K562 (cell line): ENCODE data around the gene GPR33. TPM values are rescaled to one million over a fixed set of nuclear protein-coding genes. Genes with fewer than 3 reads are reported as not detected.

Source experiments
- ATAC-seq: fragments of 200-7000 bp; cut with Tn5 transposase; 3 replicates; pipeline ENCODE4 v1.9.1; 2020; ENCODE audit warnings: moderate library complexity
- BruUV-seq: library from RNA; stranded (reverse); fragments of 400-500 nt; replicated peaks from 2 replicates; lab custom pipeline; 2021; lab: Mats Ljungman, UMichigan
- CTCF ChIA-PET: fragments of 300-600 bp; formaldehyde crosslinking; extraction: SDS; loops from one replicate; lab custom pipeline; 2021; ENCODE audit warnings: low intra/inter-chr PET ratio; lab: Yijun Ruan, JAX
- POLR2A ChIA-PET: fragments of 300-600, 350-650 bp; sonication (Branson Sonifier 250); formaldehyde crosslinking; extraction: SDS; loops from one replicate; lab custom pipeline; 2021; ENCODE audit warnings: antibody characterized with exemption, inconsistent platforms; lab: Yijun Ruan, JAX
- DNase-seq, 4 experiments: peaks; one replicate each; pipeline versions ENCODE4 v3.0.0 to v3.0.0-alpha.2; 2011 to 2018; ENCODE audit warnings: low spot score in 3 of 4, mixed read lengths in 3 of 4; ENCODE audit errors: extremely low read depth in 1 of 4
- FAIRE-seq: peaks from 2 replicates; lab custom pipeline; 2011; peaks lifted over from hg19 to GRCh38; lab: Jason Lieb, UNC
- H2AFZ ChIP-seq: 2 replicates; pipeline ENCODE4 v1.6.0; 2011; ENCODE audit warnings: low read depth, low read length, control low read depth, inconsistent platforms
- H3K27ac ChIP-seq: fragments of 200-600 bp; 3 replicates; pipeline ENCODE4 v1.8.0; 2011; ENCODE audit warnings: low read depth, mild to moderate bottlenecking, control low read depth, inconsistent platforms, low read length, moderate library complexity, mixed read lengths; ENCODE audit errors: extremely low read depth
- H3K27me3 ChIP-seq, 2 experiments: fragments of 300-600 bp in 1 of 2; 2 replicates in 1 of 2; 3 replicates in 1 of 2; pipeline versions ENCODE4 v1.6.0 to v1.8.0; 2011; ENCODE audit warnings: inconsistent platforms in 2 of 2, low read length in 2 of 2, mild to moderate bottlenecking in 1 of 2, mixed read lengths in 1 of 2, moderate library complexity in 1 of 2; ENCODE audit not compliant: control insufficient read depth in 2 of 2, insufficient read depth in 2 of 2
- H3K36me3 ChIP-seq: fragments of 300-600 bp; 3 replicates; pipeline ENCODE4 v1.8.0; 2011; ENCODE audit warnings: mild to moderate bottlenecking, low read length, inconsistent platforms; ENCODE audit not compliant: control insufficient read depth, insufficient read depth
- H3K4me1 ChIP-seq, 2 experiments: fragments of 200-600 bp in 1 of 2; replicated peaks in 1 of 2; 2 replicates in 1 of 2; 3 replicates in 1 of 2; pipeline versions ENCODE4 v1.5.1 to v1.8.0; 2011; ENCODE audit warnings: inconsistent platforms in 2 of 2, low read length in 2 of 2, mild to moderate bottlenecking in 1 of 2, mixed read lengths in 1 of 2, moderate library complexity in 1 of 2; ENCODE audit not compliant: control insufficient read depth in 2 of 2, insufficient read depth in 2 of 2
- H3K4me2 ChIP-seq: 2 replicates; pipeline ENCODE4 v1.6.1; 2011; ENCODE audit warnings: low read length, control low read depth, inconsistent platforms, mixed read lengths; ENCODE audit not compliant: insufficient read depth
- H3K4me3 ChIP-seq: fragments of 200-600 bp; sonication (generic), shearing (Covaris generic); 2 replicates; pipeline ENCODE4 v1.5.1; 2016; ENCODE audit warnings: control low read depth, inconsistent platforms
- H3K79me2 ChIP-seq: fragments of 200-600 bp; 3 replicates; pipeline ENCODE4 v1.8.0; 2011; ENCODE audit warnings: low read length, inconsistent platforms; ENCODE audit not compliant: control insufficient read depth, insufficient read depth
- H3K9ac ChIP-seq, 2 experiments: 2 replicates each; pipeline versions ENCODE4 v1.6.0 to v1.6.1; 2011; ENCODE audit warnings: low read depth in 2 of 2, low read length in 2 of 2, control low read depth in 1 of 2, inconsistent platforms in 1 of 2, mild to moderate bottlenecking in 1 of 2, mixed read lengths in 1 of 2; ENCODE audit not compliant: insufficient read depth in 1 of 2
- H3K9me1 ChIP-seq: one replicate; pipeline ENCODE4 v1.6.0; 2011; ENCODE audit warnings: inconsistent platforms, mild to moderate bottlenecking, low read length, moderate library complexity; ENCODE audit not compliant: control insufficient read depth, insufficient read depth
- H3K9me3 ChIP-seq: replicated peaks from 2 replicates; pipeline ENCODE4 v1.5.1; 2011; ENCODE audit warnings: low read depth, low read length, inconsistent platforms; ENCODE audit not compliant: control insufficient read depth, insufficient read depth
- H4K20me1 ChIP-seq: replicated peaks from 2 replicates; pipeline ENCODE4 v1.6.1; 2011; ENCODE audit warnings: low read length, inconsistent platforms, mixed read lengths; ENCODE audit not compliant: control insufficient read depth, insufficient read depth
- EP400 ChIP-seq: fragments of 450-650 bp; IDR thresholded peaks from 2 replicates; pipeline ENCODE4 v1.6.1; 2017; ENCODE audit warnings: antibody characterized with exemption, mild to moderate bottlenecking, moderate library complexity
- RBFOX2 ChIP-seq: fragments of 200-400 bp; formaldehyde crosslinking; IDR thresholded peaks from 2 replicates; pipeline ENCODE4 v1.6.1; 2017; ENCODE audit warnings: low read depth, mild to moderate bottlenecking, low read length, moderate library complexity
- STAG1 ChIP-seq: sonication (generic); formaldehyde crosslinking; IDR thresholded peaks from 2 replicates; pipeline ENCODE4 v1.5.0; 2020; ENCODE audit warnings: missing genetic modification reagents, borderline replicate concordance
- ZNF174 ChIP-seq: fragments of 250-450 bp; sonication (Bioruptor Pico); IDR thresholded peaks from 2 replicates; pipeline ENCODE4 v1.4.0; 2020; ENCODE audit warnings: mild to moderate bottlenecking
- ZNF316 ChIP-seq: fragments of 450-650 bp; IDR thresholded peaks from 2 replicates; pipeline ENCODE4 v1.6.1; 2016
- WGBS: fragments of 100-300 bp; shearing (Covaris generic); methylation state at CpG from one replicate; pipeline ENCODE4 v1.1.6; 2016; ENCODE audit warnings: low coverage, mixed read lengths; ENCODE audit not compliant: insufficient coverage; ENCODE audit errors: missing lambda C conversion rate; 5-methylcytosine and 5-hydroxymethylcytosine counted together
- in situ Hi-C: fragments of 300-500 bp; cut with MboI; formaldehyde crosslinking; loops from 4 replicates; pipeline ENCODE4 v1.15.0; 2018; ENCODE audit warnings: inconsistent platforms, mixed read lengths
- intact Hi-C: fragments of 100-400 bp; cut with micrococcal nuclease; formaldehyde crosslinking; loops from 2 replicates; pipeline ENCODE4 v1.14.2; 2022
- polyA plus RNA-seq, 8 experiments: library from polyadenylated mRNA; depleted of rRNA in 4 of 8; stranded (reverse) in 5 of 8; unstranded in 3 of 8; fragments of >200 nt; fragmentation: Nextera tagmentation in 2 of 8; fragmentation: Illumina TruSeq in 1 of 8; extraction: Ambion mirVana in 2 of 8; extraction: Trizol in 1 of 8; gene quantifications; 2 replicates each; pipeline versions ENCODE4 v1.2.1 to v1.2.3, GENCODE V29; 2011 to 2014; ENCODE audit warnings: inconsistent platforms in 1 of 8, missing spikeins in 1 of 8
- total RNA-seq, 7 experiments: library from RNA; depleted of rRNA in 6 of 7; stranded (reverse); fragments of >200 nt in 6 of 7; fragmentation: Illumina TruSeq in 2 of 7; extraction: Trizol in 2 of 7; gene quantifications; 2 replicates each; pipeline versions ENCODE4 v1.2.1 to v1.2.3, GENCODE V29; 2011 to 2021; ENCODE audit warnings: low replicate concordance in 1 of 7
- TF ChIP-seq, protein P1 (sequence below): fragments of 450-650 bp; formaldehyde crosslinking; IDR thresholded peaks from 2 replicates; pipeline ENCODE4 v1.4.0; 2020; ENCODE audit warnings: mild to moderate bottlenecking, moderate library complexity

GPR33 gene
- total and polyA plus RNA-seq, 9 of the 15 experiments (the other 6 are each of a cell fraction or from before 2014, with no cell fraction given): not detected

DNA sequence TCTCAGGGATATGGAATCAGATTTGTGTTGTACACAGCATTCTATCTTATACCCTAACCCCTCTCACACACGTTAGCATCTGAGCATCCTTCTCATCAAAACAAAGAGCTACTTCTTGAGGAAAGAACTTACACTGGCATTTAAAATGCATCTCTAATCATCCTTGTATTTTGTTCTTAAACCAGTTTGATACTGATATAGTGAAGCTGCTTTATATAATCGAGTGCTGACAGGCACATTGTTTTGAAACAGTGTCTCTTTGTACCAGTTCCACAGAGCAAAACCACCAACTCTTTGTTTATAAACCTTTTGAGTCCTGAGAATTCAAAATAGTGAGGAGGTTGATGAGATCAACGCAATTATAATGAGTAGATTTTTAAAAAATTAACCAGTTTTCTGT is 8.8 kb downstream of the GPR33 start (continued):
- TF ChIP-seq RBFOX2: no peak

DNA sequence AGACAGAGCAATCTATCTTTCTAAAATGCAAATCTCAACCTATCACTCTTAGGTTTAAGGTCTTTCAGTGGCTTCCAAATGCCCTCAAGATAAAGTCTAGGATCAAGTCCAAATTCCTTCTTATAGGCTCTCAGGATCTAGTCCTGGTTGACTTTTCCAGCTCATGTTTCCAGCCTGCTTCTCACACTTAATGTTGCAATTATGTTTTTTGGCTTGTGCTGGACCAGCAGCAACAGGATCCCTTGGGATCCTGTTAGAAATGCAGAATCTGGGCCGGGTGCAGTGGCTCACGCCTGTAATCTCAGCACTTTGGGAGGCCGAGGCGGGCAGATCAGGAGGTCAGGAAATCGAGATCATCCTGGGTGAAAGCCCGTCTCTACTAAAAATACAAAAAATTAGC is 10.6 kb downstream of the GPR33 start:
- in situ Hi-C loops: no loop called here
- peaks cover 0 to 3% of the 10 kb centered on the region in 2 experiments; a peak in 1 of 5 replicates for H3K27me3 ChIP-seq
- WGBS: 14% methylated on average over 6 of the region's 6 CpGs
- FAIRE-seq (no peak), ATAC-seq (no peak), DNase-seq (no peak)
- TF ChIP-seq ZNF174 (CRISPR knock-in tag) (no peak), STAG1 (CRISPR knock-in tag) (no peak), ZNF316 (no peak), EP400 (no peak)
- TF ChIP-seq, protein P1, sequence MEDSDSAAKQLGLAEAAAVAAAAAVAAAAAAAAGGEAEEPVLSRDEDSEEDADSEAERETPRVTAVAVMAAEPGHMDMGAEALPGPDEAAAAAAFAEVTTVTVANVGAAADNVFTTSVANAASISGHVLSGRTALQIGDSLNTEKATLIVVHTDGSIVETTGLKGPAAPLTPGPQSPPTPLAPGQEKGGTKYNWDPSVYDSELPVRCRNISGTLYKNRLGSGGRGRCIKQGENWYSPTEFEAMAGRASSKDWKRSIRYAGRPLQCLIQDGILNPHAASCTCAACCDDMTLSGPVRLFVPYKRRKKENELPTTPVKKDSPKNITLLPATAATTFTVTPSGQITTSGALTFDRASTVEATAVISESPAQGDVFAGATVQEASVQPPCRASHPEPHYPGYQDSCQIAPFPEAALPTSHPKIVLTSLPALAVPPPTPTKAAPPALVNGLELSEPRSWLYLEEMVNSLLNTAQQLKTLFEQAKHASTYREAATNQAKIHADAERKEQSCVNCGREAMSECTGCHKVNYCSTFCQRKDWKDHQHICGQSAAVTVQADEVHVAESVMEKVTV (CRISPR knock-in tag): no peak
- no peaks in the 10 kb centered on the region for H4K20me1 ChIP-seq
- no peaks in the 10 kb centered on the region for H3K9me1 ChIP-seq
- ChIA-PET CTCF (no interaction called here), POLR2A (no interaction called here)
- H3K4me3 ChIP-seq: no peak overlapping the region
- no peaks in the 10 kb centered on the region for H3K9me3 ChIP-seq
- H3K4me1 ChIP-seq: no peaks in the 10 kb centered on the region
- BruUV-seq: no TSS peak
- no peak overlapping the region for H3K9ac ChIP-seq
- intact Hi-C loops: no loop called here
- no peak overlapping the region for H3K4me2 ChIP-seq
- H2AFZ ChIP-seq: no peak overlapping the region
- H3K36me3 ChIP-seq: no peaks in the 10 kb centered on the region
- no peaks in the 10 kb centered on the region for H3K79me2 ChIP-seq
- no peak overlapping the region for H3K27ac ChIP-seq
